ENCODE measurements around the gene BABAM1. TPM values are rescaled to one million over a fixed set of nuclear protein-coding genes. Genes with fewer than 3 reads are reported as not detected.

Gene BABAM1
- total RNA-seq, 1 experiment from 2014 or later, result 146 TPM

GRCh38 chr19:17309198-17309964 lies 42.1 kb downstream of the BABAM1 start, which contains the start of gene DDA1 (continued):
- TF ChIP-seq EMX1 (CRISPR knock-in tag; IDR thresholded peaks at IDR 0.05), result no peak

DNA sequence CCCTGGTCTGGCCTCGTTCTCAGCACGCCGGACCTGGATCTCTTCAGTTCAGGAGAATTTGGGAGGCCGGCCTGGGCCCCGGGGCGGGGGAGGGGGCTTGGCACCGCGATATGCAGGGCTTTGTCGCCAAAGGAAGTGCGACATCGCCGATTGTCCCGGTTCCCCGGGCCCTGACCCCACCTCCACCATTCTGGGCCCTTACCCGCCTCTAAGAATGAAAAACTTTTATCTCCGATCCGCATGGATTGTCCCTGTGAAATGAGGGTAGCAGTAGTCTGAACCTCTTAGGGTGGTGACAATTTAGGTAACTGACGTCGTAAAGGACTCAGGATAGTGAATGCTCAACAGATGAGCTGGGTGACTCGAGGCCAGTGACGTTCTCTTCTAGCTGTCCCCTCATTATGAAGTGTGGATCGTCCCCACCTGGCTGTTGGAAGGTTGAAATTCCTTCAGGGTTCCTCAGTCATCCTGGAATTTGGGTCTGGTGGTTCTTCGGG lies 42.8 kb downstream of the BABAM1 start:
- POLR2A ChIA-PET, result interaction anchor here (1.4 to 2.4 kb wide), 6 partner anchors 11 to 95 kb away, joined by 5 to 10 read pairs (median 8); partner anchors contain the start of gene USE1
- Mint-ChIP-seq H3K9me3 (no peaks in the 10 kb centered on the region), H3K36me3 (peaks cover 12% of the 10 kb centered on the region), H3K27ac (peak overlapping the region; percentile 95), H3K4me1 (peaks cover 25% of the 10 kb centered on the region), H3K27me3 (ENCODE audit: low read depth) (no peaks in the 10 kb centered on the region), H3K4me3 (peak overlapping the region; percentile 88)
- CTCF ChIA-PET, result interaction anchor here (0.6 to 3.1 kb wide), 8 partner anchors 12 to 868 kb away, joined by 3 to 35 read pairs (median 6); no protein-coding TSS in a partner anchor
- TF ChIP-seq USF1 (CRISPR knock-in tag; IDR thresholded peaks at IDR 0.05) (no peak), ZSCAN18 (CRISPR knock-in tag; IDR thresholded peaks at IDR 0.05) (no peak)
- no peak for ATAC-seq
- DNase-seq (ENCODE audit: low spot score), result no peak

DNA sequence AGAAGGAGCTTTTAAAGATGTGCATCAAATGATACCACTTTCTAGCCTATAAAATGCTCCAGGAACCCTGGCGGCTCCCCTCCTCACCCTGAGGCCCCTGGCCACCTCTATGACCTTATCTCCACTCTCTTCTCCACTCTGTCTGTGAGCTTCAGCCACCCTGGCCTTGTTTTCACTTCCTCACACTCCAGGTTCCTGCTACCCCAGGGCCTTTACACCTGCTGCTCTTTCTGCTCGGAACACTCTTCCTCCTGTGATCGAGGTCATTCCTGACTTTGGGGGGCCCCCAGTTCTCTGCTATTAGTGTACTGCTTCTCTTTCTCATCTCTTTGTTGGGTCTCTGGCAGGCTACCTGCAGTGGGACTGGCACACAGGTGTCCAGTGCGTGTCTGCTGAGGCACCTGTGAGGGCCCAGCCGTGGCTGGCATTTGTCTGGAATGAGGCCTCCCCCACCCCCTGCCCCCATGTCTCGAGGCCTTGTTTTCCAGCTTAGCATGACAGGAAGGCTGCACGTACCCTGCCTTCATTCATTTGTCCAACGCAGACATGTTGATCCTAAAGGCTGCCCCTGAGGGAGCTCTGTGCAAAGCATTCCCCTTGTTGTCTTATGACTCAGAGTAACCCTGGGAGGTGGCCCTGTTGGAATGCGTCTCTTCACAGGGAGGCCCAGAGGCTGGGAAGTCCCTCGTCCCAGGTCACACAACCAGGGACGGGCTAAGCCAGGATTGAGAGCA lies 44.4 kb downstream of the BABAM1 start:
- H3K9me3 Mint-ChIP-seq, result no peaks in the 10 kb centered on the region
- DNase-seq (ENCODE audit: low spot score) (no peak), ATAC-seq (no peak)
- no peaks in the 10 kb centered on the region for H3K27me3 Mint-ChIP-seq (ENCODE audit: low read depth)
- H3K27ac Mint-ChIP-seq, result peak overlapping the region; percentile 48; the same call in 1 of the 2 replicates
- H3K4me3 Mint-ChIP-seq, result peak overlapping the region; percentile 88
- ChIA-PET CTCF (interaction anchor here (0.6 to 1.2 kb wide), 2 partner anchors 16 to 132 kb away, joined by 4 read pairs; no protein-coding TSS in a partner anchor), POLR2A (interaction anchor here (0.7 kb wide), 1 partner anchor 17 kb away, joined by 3 read pairs; no protein-coding TSS in a partner anchor)
- H3K4me1 Mint-ChIP-seq, result peaks cover 20% of the 10 kb centered on the region
- H3K36me3 Mint-ChIP-seq, result peaks cover 22% of the 10 kb centered on the region
- TF ChIP-seq GABPB1 (CRISPR knock-in tag; IDR thresholded peaks at IDR 0.05) (no peak), TEAD1 (CRISPR knock-in tag; IDR thresholded peaks at IDR 0.05) (no peak), ZNF396 (CRISPR knock-in tag; IDR thresholded peaks at IDR 0.05; ENCODE audit: borderline replicate concordance) (no peak)

GRCh38 chr19:17312189-17313113 lies 45.2 kb downstream of the BABAM1 start:
- ATAC-seq (no peak), DNase-seq (ENCODE audit: low spot score) (no peak)
- Mint-ChIP-seq H3K4me1 (peaks cover 20% of the 10 kb centered on the region), H3K27ac (no peak overlapping the region), H3K4me3 (no peak overlapping the region), H3K36me3 (peaks cover 27% of the 10 kb centered on the region), H3K27me3 (ENCODE audit: low read depth) (no peaks in the 10 kb centered on the region), H3K9me3 (no peaks in the 10 kb centered on the region)
- CTCF ChIA-PET, result interaction anchor here (0.6 to 1.2 kb wide), 3 partner anchors 15 to 131 kb away, joined by 3 to 4 read pairs (median 4); no protein-coding TSS in a partner anchor
- POLR2A ChIA-PET, result interaction anchor here (0.7 kb wide), 1 partner anchor 18 kb away, joined by 3 read pairs; no protein-coding TSS in a partner anchor
- TF ChIP-seq ETV6 (CRISPR knock-in tag; IDR thresholded peaks at IDR 0.05) (no peak), ARID4B (CRISPR knock-in tag; IDR thresholded peaks at IDR 0.05; ENCODE audit: borderline replicate concordance) (no peak), FOXJ3 (CRISPR knock-in tag; IDR thresholded peaks at IDR 0.05; ENCODE audit: borderline replicate concordance) (no peak), SMAD3 (CRISPR knock-in tag; IDR thresholded peaks at IDR 0.05; ENCODE audit: borderline replicate concordance) (no peak), MXD4 (CRISPR knock-in tag; IDR thresholded peaks at IDR 0.05; ENCODE audit: borderline replicate concordance) (no peak), ZNF416 (CRISPR knock-in tag; IDR thresholded peaks at IDR 0.05) (no peak)
- TF ChIP-seq, protein P1, sequence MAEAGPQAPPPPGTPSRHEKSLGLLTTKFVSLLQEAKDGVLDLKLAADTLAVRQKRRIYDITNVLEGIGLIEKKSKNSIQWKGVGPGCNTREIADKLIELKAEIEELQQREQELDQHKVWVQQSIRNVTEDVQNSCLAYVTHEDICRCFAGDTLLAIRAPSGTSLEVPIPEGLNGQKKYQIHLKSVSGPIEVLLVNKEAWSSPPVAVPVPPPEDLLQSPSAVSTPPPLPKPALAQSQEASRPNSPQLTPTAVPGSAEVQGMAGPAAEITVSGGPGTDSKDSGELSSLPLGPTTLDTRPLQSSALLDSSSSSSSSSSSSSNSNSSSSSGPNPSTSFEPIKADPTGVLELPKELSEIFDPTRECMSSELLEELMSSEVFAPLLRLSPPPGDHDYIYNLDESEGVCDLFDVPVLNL (CRISPR knock-in tag; IDR thresholded peaks at IDR 0.05; ENCODE audit: borderline replicate concordance, low read depth), result no peak

All from WTC11 (cell line).